Activated CD4-positive, alpha-beta T cell treated with anti-CD3 and anti-CD28 coated beads for 48 hours (primary cell): ENCODE data around the gene ZNF789.
A peak's percentile ranks its signal among the peaks of the same experiment; 100 is the strongest.

ENCODE experiments used
- DNase-seq: peaks from one replicate; pipeline ENCODE4 v3.0.0-alpha.2; 2020

The ZNF789 gene

GRCh38 chr7:99514050-99514449 lies 41.4 kb downstream of the ZNF789 start:
- no peak for DNase-seq

- DNase-seq = no peak
Observed at GRCh38 chr7:99521399-99521798, 48.7 kb downstream of the ZNF789 start.

- peak; percentile 24 for DNase-seq
Observed at GRCh38 chr7:99525713-99526440, 53.2 kb downstream of the ZNF789 start.

- DNase-seq = no peak
Observed at GRCh38 chr7:99531354-99531765, 58.7 kb downstream of the ZNF789 start.

- no peak for DNase-seq
Observed at GRCh38 chr7:99535667-99536066, 63.0 kb downstream of the ZNF789 start.
